Right lobe of liver (tissue), 6 donors: Measurements from ENCODE around the gene TSN. TPM values are rescaled to one million over a fixed set of nuclear protein-coding genes. Genes with fewer than 3 reads are reported as not detected.
A peak's percentile ranks its signal among the peaks of the same experiment; 100 is the strongest.
"Not testable (repeated sequence)": the region's sequence is repeated elsewhere in the genome, so short reads cannot be mapped to it uniquely, and the experiment has no call there.

ENCODE experiments used
- ATAC-seq, 4 donors: fragments of 200-7000 bp; cut with Tn5 transposase; one replicate each; pipeline ENCODE4 v1.9.1; 2020; ENCODE audit warnings: mild to moderate bottlenecking in 4 of 4, moderate library complexity in 4 of 4
- DNase-seq, 3 donors: peaks; one replicate each; pipeline ENCODE4 v3.0.0-alpha.2; 2020
- H3K27ac ChIP-seq, 3 donors: fragments of 200-600 bp; one replicate each; pipeline ENCODE4 v1.8.0; 2022
- H3K27me3 ChIP-seq, 2 donors: fragments of 200-600 bp; one replicate each; pipeline ENCODE4 v1.8.0; 2022
- H3K36me3 ChIP-seq, 4 donors: fragments of 200-600 bp; sonication (generic) in 1 of 4; one replicate each; pipeline versions ENCODE4 v1.5.1 to v1.8.0; 2017 to 2022; ENCODE audit warnings: control low read depth in 1 of 4
- H3K4me1 ChIP-seq, 4 donors: fragments of 200-600 bp; sonication (generic) in 1 of 4; one replicate each; pipeline versions ENCODE4 v1.5.1 to v1.8.0; 2017 to 2022; ENCODE audit warnings: control low read depth in 1 of 4
- H3K4me3 ChIP-seq, 3 donors: fragments of 200-600 bp; one replicate each; pipeline ENCODE4 v1.8.0; 2022
- H3K9me3 ChIP-seq, 4 donors: fragments of 200-600 bp; sonication (generic) in 1 of 4; one replicate each; pipeline versions ENCODE4 v1.5.1 to v1.8.0; 2017 to 2022; ENCODE audit warnings: control low read depth in 1 of 4
- CTCF ChIP-seq, 4 donors: fragments of 200-600 bp in 3 of 4; fragments of 450-650 bp in 1 of 4; IDR thresholded peaks; one replicate each; pipeline versions ENCODE4 v1.5.1 to v1.8.0; 2016 to 2022; ENCODE audit warnings: antibody characterized with exemption in 4 of 4, mild to moderate bottlenecking in 2 of 4
- POLR2A ChIP-seq: fragments of 450-650 bp; IDR thresholded peaks from one replicate; pipeline ENCODE4 v1.6.1; 2017; ENCODE audit warnings: antibody characterized with exemption, mild to moderate bottlenecking
- WGBS: methylation state at CpG from one replicate; pipeline ENCODE4 v1.1.6; 2018; ENCODE audit warnings: low coverage, low lambda C conversion rate; ENCODE audit not compliant: insufficient coverage; ENCODE audit errors: missing lambda C conversion rate; 5-methylcytosine and 5-hydroxymethylcytosine counted together
- intact Hi-C, 2 donors: fragments of 100-400 bp; cut with DNase I; formaldehyde crosslinking; loops; one replicate each; pipeline versions ENCODE4 v1.11.2 to v1.14.1; 2022
- total RNA-seq, 6 experiments: library from RNA; depleted of rRNA in 2 of 6; stranded (reverse); fragments of >200 nt in 2 of 6; fragmentation: NEBNext Ultra II Directional in 3 of 6; extraction: Animal tissue kit (Norgen Biotek cat#: 25700) in 3 of 6; gene quantifications; one replicate each; pipeline versions ENCODE4 v1.1.0 to v1.2.4, GENCODE V29; 2016 to 2023
- donor health status: DM: no; HTN: yes; CAD: no.
- donor health status: DM: no; HTN: no; CAD: no.
- donor health status: DM: no; HTN: no; CAD: no.
- donor health status: DM: no; HTN: yes; CAD: no.
- donor health status: DM: no; HTN: yes; CAD: no.

The TSN gene
- total RNA-seq, 6 experiments from 2014 or later = 22.5 to 38.1 (median 27.5) TPM

- intact Hi-C loops = no loop called here
- Histone ChIP-seq H3K4me1 (no peaks in the 10 kb centered on the region), H3K4me3 (no peak overlapping the region), H3K9me3 (no peaks in the 10 kb centered on the region), H3K27ac (no peak overlapping the region), H3K27me3 (no peaks in the 10 kb centered on the region), H3K36me3 (no peaks in the 10 kb centered on the region)
- TF ChIP-seq CTCF (IDR thresholded peaks at IDR 0.05) = no peak
- TF ChIP-seq POLR2A = no peak
- WGBS = 65% methylated on average over 8 of the region's 8 CpGs
- no peak for ATAC-seq
- no peak for DNase-seq
Measured at GRCh38 chr2:121815216-121815615, 59.8 kb downstream of the TSN start.

- intact Hi-C loops = no loop called here
- Histone ChIP-seq H3K9me3 (no peaks in the 10 kb centered on the region), H3K4me1 (no peaks in the 10 kb centered on the region), H3K4me3 (no peak overlapping the region), H3K27ac (no peak overlapping the region), H3K27me3 (no peaks in the 10 kb centered on the region), H3K36me3 (no peaks in the 10 kb centered on the region)
- ATAC-seq (peak in 1 of 4 donors; percentile 18), DNase-seq (no peak)
- WGBS = 80% methylated on average over 3 of the region's 7 CpGs
- no peak for TF ChIP-seq POLR2A
- no peak for TF ChIP-seq CTCF (IDR thresholded peaks at IDR 0.05)
Measured at GRCh38 chr2:121816797-121817196, 61.3 kb downstream of the TSN start.

GRCh38 chr2:121817304-121817703, 61.9 kb downstream of the TSN start:
- H3K27me3 ChIP-seq, intact Hi-C loops, H3K9me3 ChIP-seq, H3K4me3 ChIP-seq, H3K4me1 ChIP-seq, DNase-seq, H3K36me3 ChIP-seq, H3K27ac ChIP-seq, ATAC-seq: not testable (repeated sequence)
- WGBS = 71% methylated on average over 1 of the region's 1 CpG

Other genes with a start within 250 kb of the TSN start
- gene RNU4ATAC, start 224.8 kb upstream of the TSN start, total RNA-seq = not detected
- gene CLASP1, start 106.2 kb upstream of the TSN start, total RNA-seq = 10 to 100 TPM; 19.7 to 32.4 (median 24.1) TPM
- 10 to 100 TPM; 13.9 to 37.7 (median 27.2) TPM for gene NIFK, start 18.8 kb upstream of the TSN start, total RNA-seq